ENCODE data around the gene GPX3. TPM values are rescaled to one million over a fixed set of nuclear protein-coding genes. Genes with fewer than 3 reads are reported as not detected.

GPX3 gene
- polyA plus RNA-seq, 1 donor, result 45.0 TPM

DNA sequence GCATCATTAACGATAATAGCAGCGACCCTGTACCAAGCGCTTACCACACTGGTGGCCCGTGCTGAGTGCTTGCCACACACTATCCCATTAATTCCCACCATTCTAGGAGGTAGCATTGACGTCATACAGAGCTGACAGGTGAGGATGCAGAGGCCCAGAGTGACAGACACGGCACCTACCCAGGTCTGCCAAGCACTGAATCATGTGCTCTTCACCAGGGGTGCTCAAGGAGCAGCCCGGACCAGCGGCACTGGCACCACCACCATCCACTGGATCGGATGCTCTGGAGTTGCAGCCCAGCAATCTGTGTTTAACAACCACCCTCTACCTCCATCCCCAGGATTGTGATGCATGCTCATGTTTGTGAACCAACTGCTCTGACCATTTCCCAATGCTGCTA, 57.0 kb downstream of the GPX3 start:
- DNase-seq (ENCODE audit: low read depth), result no peak

DNA sequence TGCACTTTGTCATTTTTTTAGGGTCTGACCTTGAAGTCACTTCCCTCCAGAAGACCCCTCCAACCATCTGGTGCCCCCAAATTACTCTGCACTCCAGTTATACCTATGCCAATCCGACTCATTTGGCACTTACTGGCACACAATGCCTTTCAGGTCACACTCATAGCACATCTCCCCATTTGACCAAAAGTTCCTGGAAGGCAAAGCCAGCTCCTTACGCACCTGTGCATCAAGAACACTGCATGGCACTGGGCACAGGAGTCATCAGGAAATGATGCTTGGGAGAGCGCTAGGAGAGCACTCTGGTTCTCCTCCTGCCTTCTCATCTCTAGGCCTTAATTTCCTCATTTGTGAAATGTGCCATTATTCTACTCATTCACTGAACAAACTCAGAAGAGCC, 57.6 kb downstream of the GPX3 start:
- DNase-seq (ENCODE audit: low read depth), result no peak

Other genes starting within 250 kb of the GPX3 start
- gene SMIM3, start 241.8 kb upstream of the GPX3 start, polyA plus RNA-seq (ENCODE audit: insufficient read length), result 7.0 TPM
- not detected for gene IRGM, start 174.1 kb upstream of the GPX3 start, polyA plus RNA-seq (ENCODE audit: insufficient read length)
- 8.9 TPM for gene ZNF300, start 115.6 kb upstream of the GPX3 start, polyA plus RNA-seq (ENCODE audit: insufficient read length)
- 84.6 TPM for gene TNIP1, start 60.4 kb downstream of the GPX3 start, polyA plus RNA-seq (ENCODE audit: insufficient read length)
- gene ANXA6, start 137.2 kb downstream of the GPX3 start, polyA plus RNA-seq (ENCODE audit: insufficient read length), result 325 TPM
- 110 TPM for gene CCDC69, start 203.5 kb downstream of the GPX3 start, polyA plus RNA-seq (ENCODE audit: insufficient read length)
- gene GM2A, start 232.6 kb downstream of the GPX3 start, polyA plus RNA-seq (ENCODE audit: insufficient read length), result 19.0 TPM